Measurements from ENCODE around the gene GRWD1. TPM values are rescaled to one million over a fixed set of nuclear protein-coding genes. Genes with fewer than 3 reads are reported as not detected.
A peak's percentile ranks its signal among the peaks of the same experiment; 100 is the strongest.

Gene GRWD1
- total RNA-seq, 1 donor from 2014 or later, result 41.4 TPM

DNA sequence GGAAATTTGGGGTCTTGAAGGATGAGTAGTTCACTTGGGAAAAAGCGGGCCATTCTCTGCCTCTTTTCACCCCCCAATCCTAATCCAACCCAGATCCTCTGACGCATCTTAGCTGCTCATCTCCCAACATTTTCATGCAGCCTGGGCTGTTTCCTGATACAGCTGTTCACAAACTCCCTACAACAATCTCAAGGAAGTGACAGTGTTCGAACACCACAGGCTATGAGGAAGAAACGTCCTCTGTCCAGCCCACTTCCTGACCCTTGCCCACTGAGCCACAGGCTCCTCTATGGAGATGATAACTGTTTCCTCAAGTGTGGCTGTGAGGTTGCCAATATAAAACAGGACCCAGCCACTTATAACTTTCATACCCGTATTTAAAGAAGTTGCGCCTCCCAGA lies 49.6 kb downstream of the GRWD1 start:
- peaks cover 4% of the 10 kb centered on the region for H3K36me3 Mint-ChIP-seq (ENCODE audit: low read depth, unreplicated experiment)
- Histone ChIP-seq H2AFZ (ENCODE audit: low read depth, low read length) (no peak overlapping the region), H3K27me3 (ENCODE audit: insufficient read depth, low read length) (peaks cover 9% of the 10 kb centered on the region), H3K9me3 (ENCODE audit: insufficient read depth, low read depth, low read length) (no peaks in the 10 kb centered on the region), H3K36me3 (ENCODE audit: insufficient read depth, low read length) (no peaks in the 10 kb centered on the region), H3K79me2 (ENCODE audit: insufficient read depth, low read length) (no peaks in the 10 kb centered on the region), H4K20me1 (ENCODE audit: insufficient read depth, low read length) (no peaks in the 10 kb centered on the region), H3K27ac (ENCODE audit: low read depth, low read length) (no peak overlapping the region), H3K9ac (ENCODE audit: low read length) (no peak overlapping the region), H3K4me3 (ENCODE audit: insufficient read depth, low read depth, low read length) (no peak overlapping the region), H3K4me1 (ENCODE audit: insufficient read depth, low read length) (no peaks in the 10 kb centered on the region), H3K4me2 (ENCODE audit: low read length) (no peak overlapping the region)
- no peak overlapping the region for H3K27ac Mint-ChIP-seq (ENCODE audit: unreplicated experiment)
- peak overlapping the region; percentile 85 for H3K4me3 Mint-ChIP-seq (ENCODE audit: unreplicated experiment)
- peaks cover 5% of the 10 kb centered on the region for H3K9me3 Mint-ChIP-seq (ENCODE audit: unreplicated experiment)
- peaks cover 7% of the 10 kb centered on the region for H3K4me1 Mint-ChIP-seq (ENCODE audit: low read depth, unreplicated experiment)
- DNase-seq (ENCODE audit: low read depth), result no peak
- H3K27me3 Mint-ChIP-seq (ENCODE audit: low read depth, unreplicated experiment), result peaks cover 14% of the 10 kb centered on the region
- FAIRE-seq, result no peak
- TF ChIP-seq, protein P1, sequence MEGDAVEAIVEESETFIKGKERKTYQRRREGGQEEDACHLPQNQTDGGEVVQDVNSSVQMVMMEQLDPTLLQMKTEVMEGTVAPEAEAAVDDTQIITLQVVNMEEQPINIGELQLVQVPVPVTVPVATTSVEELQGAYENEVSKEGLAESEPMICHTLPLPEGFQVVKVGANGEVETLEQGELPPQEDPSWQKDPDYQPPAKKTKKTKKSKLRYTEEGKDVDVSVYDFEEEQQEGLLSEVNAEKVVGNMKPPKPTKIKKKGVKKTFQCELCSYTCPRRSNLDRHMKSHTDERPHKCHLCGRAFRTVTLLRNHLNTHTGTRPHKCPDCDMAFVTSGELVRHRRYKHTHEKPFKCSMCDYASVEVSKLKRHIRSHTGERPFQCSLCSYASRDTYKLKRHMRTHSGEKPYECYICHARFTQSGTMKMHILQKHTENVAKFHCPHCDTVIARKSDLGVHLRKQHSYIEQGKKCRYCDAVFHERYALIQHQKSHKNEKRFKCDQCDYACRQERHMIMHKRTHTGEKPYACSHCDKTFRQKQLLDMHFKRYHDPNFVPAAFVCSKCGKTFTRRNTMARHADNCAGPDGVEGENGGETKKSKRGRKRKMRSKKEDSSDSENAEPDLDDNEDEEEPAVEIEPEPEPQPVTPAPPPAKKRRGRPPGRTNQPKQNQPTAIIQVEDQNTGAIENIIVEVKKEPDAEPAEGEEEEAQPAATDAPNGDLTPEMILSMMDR (IDR thresholded peaks at IDR 0.05; ENCODE audit: insufficient read depth, low read depth, low read length), result no peak
- TF ChIP-seq EZH2 (IDR thresholded peaks at IDR 0.05; ENCODE audit: insufficient read depth, low read length), result no peak

DNA sequence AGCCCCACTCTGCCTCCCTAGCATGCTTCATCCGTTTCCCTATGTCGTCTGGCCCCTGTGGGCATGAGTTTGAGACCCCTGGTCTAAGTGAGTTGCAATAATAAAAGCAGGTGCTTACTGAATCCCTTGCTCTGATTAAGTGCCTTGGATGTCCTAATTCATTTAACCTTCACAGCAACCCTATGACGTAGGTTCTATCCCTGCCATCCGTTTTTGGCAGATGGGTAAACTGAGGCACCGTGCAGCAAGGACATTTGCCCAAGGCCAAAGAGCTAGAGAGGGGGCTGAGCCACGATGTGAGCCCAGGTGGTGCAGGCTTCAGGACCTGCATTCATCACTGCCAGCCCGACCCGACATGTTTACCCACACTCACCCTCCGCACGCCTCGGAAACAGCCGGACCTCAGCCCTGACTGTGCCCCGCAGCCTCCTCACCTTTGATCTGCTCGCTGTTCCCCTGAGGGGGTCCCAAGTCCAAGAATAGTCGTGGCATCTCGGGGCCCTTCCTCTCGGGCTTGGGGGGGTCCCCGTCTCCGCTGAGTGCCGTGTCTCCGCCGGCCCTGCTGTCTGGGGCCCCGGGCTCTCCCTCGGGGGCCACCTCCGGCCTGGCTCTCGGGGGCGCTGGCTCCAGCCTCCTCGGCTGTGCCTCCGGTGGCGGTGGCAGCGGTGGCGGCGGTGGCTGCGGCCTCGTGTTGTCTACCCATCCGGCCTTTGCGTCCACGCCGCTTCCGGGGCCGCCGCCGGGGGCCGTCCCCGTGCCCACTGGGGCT lies 51.4 kb downstream of the GRWD1 start:
- TF ChIP-seq EZH2 (IDR thresholded peaks at IDR 0.05; ENCODE audit: insufficient read depth, low read length), result peak; percentile 9
- TF ChIP-seq, protein P1 (IDR thresholded peaks at IDR 0.05; ENCODE audit: insufficient read depth, low read depth, low read length), result no peak
- Mint-ChIP-seq H3K36me3 (ENCODE audit: low read depth, unreplicated experiment) (peaks cover 6% of the 10 kb centered on the region), H3K27me3 (ENCODE audit: low read depth, unreplicated experiment) (peaks cover 16% of the 10 kb centered on the region), H3K4me3 (ENCODE audit: unreplicated experiment) (no peak overlapping the region), H3K9me3 (ENCODE audit: unreplicated experiment) (peaks cover 3% of the 10 kb centered on the region), H3K4me1 (ENCODE audit: low read depth, unreplicated experiment) (peaks cover 7% of the 10 kb centered on the region), H3K27ac (ENCODE audit: unreplicated experiment) (no peak overlapping the region)
- Histone ChIP-seq H3K79me2 (ENCODE audit: insufficient read depth, low read length) (no peaks in the 10 kb centered on the region), H3K9ac (ENCODE audit: low read length) (no peak overlapping the region), H3K4me1 (ENCODE audit: insufficient read depth, low read length) (no peaks in the 10 kb centered on the region), H3K27ac (ENCODE audit: low read depth, low read length) (no peak overlapping the region), H4K20me1 (ENCODE audit: insufficient read depth, low read length) (no peaks in the 10 kb centered on the region), H3K9me3 (ENCODE audit: insufficient read depth, low read depth, low read length) (no peaks in the 10 kb centered on the region), H3K4me3 (ENCODE audit: insufficient read depth, low read depth, low read length) (no peak overlapping the region), H3K4me2 (ENCODE audit: low read length) (no peak overlapping the region), H3K27me3 (ENCODE audit: insufficient read depth, low read length) (peaks cover 12% of the 10 kb centered on the region), H3K36me3 (ENCODE audit: insufficient read depth, low read length) (no peaks in the 10 kb centered on the region), H2AFZ (ENCODE audit: low read depth, low read length) (no peak overlapping the region)
- DNase-seq (ENCODE audit: low read depth) (no peak), FAIRE-seq (no peak)

All from astrocyte (in vitro differentiated cells and primary cell).